ENCODE results near the gene SLCO4A1.

SLCO4A1 gene

GRCh38 chr20:62653951-62654685 lies 11.8 kb downstream of the SLCO4A1 start:
- Mint-ChIP-seq H3K4me3 (no peak overlapping the region), H3K27ac (peak overlapping the region; percentile 50), H3K4me1 (peaks cover 23% of the 10 kb centered on the region), H3K36me3 (no peaks in the 10 kb centered on the region), H3K9me3 (no peaks in the 10 kb centered on the region), H3K27me3 (no peaks in the 10 kb centered on the region)
- no peak for ATAC-seq (ENCODE audit: low read depth)
- DNase-seq (ENCODE audit: low spot score in 2 of 2), result no peak

DNA sequence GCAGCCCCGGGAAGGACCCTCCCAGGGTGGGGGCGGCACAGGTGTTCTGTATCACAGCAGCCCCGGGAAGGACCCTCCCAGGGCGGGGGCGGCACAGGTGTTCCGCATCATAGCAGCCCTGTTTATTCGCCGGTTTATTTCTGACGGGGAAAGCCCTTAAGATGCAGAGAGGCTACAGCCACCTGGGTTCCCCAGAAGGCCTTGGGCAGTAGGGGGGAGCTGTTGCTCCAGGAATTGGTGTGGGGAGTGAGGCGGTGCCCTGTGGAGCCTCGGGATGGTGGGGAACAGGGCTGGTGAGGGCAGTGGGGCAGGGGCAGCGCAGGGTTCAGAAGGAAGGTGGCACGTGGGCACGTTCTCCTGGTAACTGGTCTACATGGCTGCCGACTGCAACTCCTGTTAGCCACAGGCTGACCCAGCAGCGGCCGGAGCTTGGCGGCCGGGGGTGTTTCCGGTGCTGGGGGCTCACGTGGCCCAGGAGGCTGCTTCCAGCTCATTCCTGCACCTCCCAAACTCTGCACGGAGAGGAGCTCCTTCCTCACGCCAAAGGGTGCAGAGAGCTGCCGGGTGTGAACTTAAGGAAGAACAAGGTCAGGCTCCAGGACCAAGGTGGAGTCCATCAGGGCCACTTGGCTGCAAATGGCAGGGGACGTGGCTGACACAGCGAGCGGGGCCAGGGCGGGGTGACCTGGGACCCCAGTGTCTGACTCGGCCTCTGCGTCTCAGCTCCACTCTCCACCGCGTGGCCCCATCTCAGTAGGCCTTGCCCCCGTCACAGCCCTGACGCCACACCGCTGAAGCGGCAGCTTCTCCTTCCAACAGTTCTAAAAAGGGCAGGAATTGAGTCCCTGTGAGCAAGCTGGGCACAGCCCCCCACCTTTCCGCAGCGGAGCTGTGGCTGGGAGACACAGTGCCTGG lies 13.2 kb downstream of the SLCO4A1 start:
- Mint-ChIP-seq H3K9me3 (no peaks in the 10 kb centered on the region), H3K4me3 (no peak overlapping the region), H3K4me1 (peaks cover 20% of the 10 kb centered on the region), H3K27me3 (no peaks in the 10 kb centered on the region), H3K36me3 (no peaks in the 10 kb centered on the region), H3K27ac (peak overlapping the region; percentile 26)
- DNase-seq (ENCODE audit: low spot score in 2 of 2) (no peak), ATAC-seq (ENCODE audit: low read depth) (no peak)

- H3K4me1 Mint-ChIP-seq, result peaks cover 13% of the 10 kb centered on the region
- no peak overlapping the region for H3K27ac Mint-ChIP-seq
- DNase-seq (ENCODE audit: low spot score in 2 of 2), result no peak
- H3K36me3 Mint-ChIP-seq, result no peaks in the 10 kb centered on the region
- H3K4me3 Mint-ChIP-seq, result no peak overlapping the region
- no peak for ATAC-seq (ENCODE audit: low read depth)
- no peaks in the 10 kb centered on the region for H3K27me3 Mint-ChIP-seq
- no peaks in the 10 kb centered on the region for H3K9me3 Mint-ChIP-seq
These were observed 14.1 kb downstream of the SLCO4A1 start for GRCh38 chr20:62656197-62656918.

DNA sequence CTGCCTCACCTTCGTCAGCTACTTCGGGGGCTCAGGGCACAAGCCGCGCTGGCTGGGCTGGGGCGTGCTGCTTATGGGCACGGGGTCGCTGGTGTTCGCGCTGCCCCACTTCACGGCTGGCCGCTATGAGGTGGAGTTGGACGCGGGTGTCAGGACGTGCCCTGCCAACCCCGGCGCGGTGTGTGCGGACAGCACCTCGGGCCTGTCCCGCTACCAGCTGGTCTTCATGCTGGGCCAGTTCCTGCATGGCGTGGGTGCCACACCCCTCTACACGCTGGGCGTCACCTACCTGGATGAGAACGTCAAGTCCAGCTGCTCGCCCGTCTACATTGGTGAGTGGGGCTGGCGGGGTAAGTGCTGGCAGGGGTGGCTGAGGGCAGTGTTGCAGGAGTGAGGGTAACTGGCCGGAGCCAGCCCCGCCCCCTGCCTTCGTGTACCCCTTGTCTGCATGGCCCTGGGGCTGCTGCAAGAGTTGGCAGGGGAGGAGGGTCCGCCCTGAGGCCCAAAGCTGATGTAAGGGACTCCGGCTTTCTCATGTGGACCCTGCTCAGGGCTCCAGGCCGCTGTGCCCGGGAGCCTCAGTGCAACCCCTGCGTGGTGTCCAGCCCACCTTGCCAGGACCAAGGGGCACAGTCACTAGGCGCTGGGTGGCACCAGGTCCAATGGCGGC lies 14.8 kb downstream of the SLCO4A1 start:
- no peaks in the 10 kb centered on the region for H3K36me3 Mint-ChIP-seq
- ATAC-seq (ENCODE audit: low read depth) (no peak), DNase-seq (ENCODE audit: low spot score in 2 of 2) (no peak)
- peaks cover 6% of the 10 kb centered on the region for H3K4me1 Mint-ChIP-seq
- no peaks in the 10 kb centered on the region for H3K9me3 Mint-ChIP-seq
- H3K27me3 Mint-ChIP-seq, result no peaks in the 10 kb centered on the region
- H3K27ac Mint-ChIP-seq, result no peak overlapping the region
- H3K4me3 Mint-ChIP-seq, result no peak overlapping the region

- Mint-ChIP-seq H3K4me3 (no peak overlapping the region), H3K9me3 (no peaks in the 10 kb centered on the region), H3K4me1 (peaks cover 3% of the 10 kb centered on the region), H3K36me3 (no peaks in the 10 kb centered on the region), H3K27me3 (no peaks in the 10 kb centered on the region), H3K27ac (no peak overlapping the region)
- no peak for ATAC-seq (ENCODE audit: low read depth)
- DNase-seq (ENCODE audit: low spot score in 2 of 2), result no peak
These were observed 15.3 kb downstream of the SLCO4A1 start for GRCh38 chr20:62657589-62657942.

DNA sequence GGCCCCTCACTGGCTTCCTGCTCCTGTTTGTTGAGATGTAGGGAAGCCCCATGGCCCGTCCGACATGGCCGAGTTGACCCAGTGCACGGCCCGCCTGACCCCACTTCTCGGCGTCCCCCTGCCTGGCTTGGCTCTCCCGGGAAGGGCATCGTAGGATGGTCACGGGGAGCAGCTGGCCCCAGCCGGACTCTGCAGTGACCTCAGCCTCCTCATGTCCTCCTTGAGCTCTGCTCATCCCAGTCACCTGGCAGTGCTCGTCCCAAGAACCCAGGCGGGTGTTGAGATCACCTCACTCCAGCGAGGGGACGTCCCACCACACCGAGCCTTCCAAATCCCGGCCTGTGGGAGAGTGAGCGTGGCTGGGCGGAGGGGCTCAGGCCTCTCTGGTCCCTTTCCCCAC lies 15.7 kb downstream of the SLCO4A1 start:
- no peak overlapping the region for H3K4me3 Mint-ChIP-seq
- H3K4me1 Mint-ChIP-seq, result peaks cover 3% of the 10 kb centered on the region
- ATAC-seq (ENCODE audit: low read depth) (no peak), DNase-seq (ENCODE audit: low spot score in 2 of 2) (no peak)
- H3K27ac Mint-ChIP-seq, result no peak overlapping the region
- no peaks in the 10 kb centered on the region for H3K36me3 Mint-ChIP-seq
- no peaks in the 10 kb centered on the region for H3K9me3 Mint-ChIP-seq
- no peaks in the 10 kb centered on the region for H3K27me3 Mint-ChIP-seq

DNA sequence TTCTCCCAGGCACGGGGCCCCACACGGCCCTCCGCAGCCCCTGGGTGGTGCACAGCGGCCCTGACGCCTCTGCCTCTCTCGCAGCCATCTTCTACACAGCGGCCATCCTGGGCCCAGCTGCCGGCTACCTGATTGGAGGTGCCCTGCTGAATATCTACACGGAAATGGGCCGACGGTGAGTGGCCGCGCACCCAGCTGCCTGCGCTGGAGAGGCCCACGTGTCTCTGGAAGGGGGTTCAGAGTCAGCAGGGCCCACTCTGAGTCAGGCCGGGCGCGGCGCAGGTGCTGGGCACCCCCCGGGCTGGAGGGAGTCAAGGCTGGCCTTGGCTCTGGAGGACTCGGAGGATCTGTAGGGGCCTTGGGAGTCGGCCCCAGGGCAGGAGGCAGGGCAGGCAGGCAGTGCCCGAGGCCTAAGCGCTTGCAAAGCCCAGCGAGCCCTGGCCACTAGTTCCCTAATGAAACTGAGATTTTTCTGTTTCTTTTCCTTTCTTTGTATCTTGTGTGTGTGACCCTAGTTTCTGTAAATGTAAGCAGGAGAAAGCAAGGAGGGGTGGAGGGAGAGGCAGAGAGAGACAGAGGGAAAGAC lies 16.4 kb downstream of the SLCO4A1 start:
- Mint-ChIP-seq H3K4me3 (no peak overlapping the region), H3K36me3 (no peaks in the 10 kb centered on the region), H3K27ac (no peak overlapping the region), H3K27me3 (no peaks in the 10 kb centered on the region), H3K9me3 (no peaks in the 10 kb centered on the region), H3K4me1 (peaks cover 3% of the 10 kb centered on the region)
- ATAC-seq (ENCODE audit: low read depth), result no peak
- DNase-seq (ENCODE audit: low spot score in 2 of 2), result no peak

- Mint-ChIP-seq H3K27me3 (no peaks in the 10 kb centered on the region), H3K27ac (no peak overlapping the region), H3K9me3 (no peaks in the 10 kb centered on the region), H3K36me3 (no peaks in the 10 kb centered on the region), H3K4me1 (peaks cover 3% of the 10 kb centered on the region), H3K4me3 (no peak overlapping the region)
- no peak for DNase-seq (ENCODE audit: low spot score in 2 of 2)
- ATAC-seq (ENCODE audit: low read depth), result no peak
These were observed 17.4 kb downstream of the SLCO4A1 start for GRCh38 chr20:62659488-62660239.

DNA sequence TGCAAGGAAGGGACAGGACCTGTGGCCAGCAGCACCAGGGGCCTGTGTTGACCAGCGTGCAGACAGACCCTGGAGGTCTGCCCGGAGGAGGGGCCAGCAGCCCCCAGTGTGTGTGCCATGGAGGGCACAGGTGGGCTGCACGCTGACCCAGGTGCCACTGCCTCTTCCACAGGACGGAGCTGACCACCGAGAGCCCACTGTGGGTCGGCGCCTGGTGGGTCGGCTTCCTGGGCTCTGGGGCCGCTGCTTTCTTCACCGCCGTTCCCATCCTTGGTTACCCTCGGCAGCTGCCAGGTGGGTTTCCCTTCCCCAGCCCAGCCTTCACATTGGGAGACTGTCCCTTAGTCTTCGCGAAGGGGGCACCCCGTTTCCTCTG lies 17.9 kb downstream of the SLCO4A1 start:
- Mint-ChIP-seq H3K9me3 (no peaks in the 10 kb centered on the region), H3K27ac (no peak overlapping the region), H3K4me1 (peaks cover 3% of the 10 kb centered on the region), H3K4me3 (no peak overlapping the region), H3K27me3 (no peaks in the 10 kb centered on the region), H3K36me3 (no peaks in the 10 kb centered on the region)
- no peak for ATAC-seq (ENCODE audit: low read depth)
- DNase-seq (ENCODE audit: low spot score in 2 of 2), result no peak

GRCh38 chr20:62660768-62661167 lies 18.5 kb downstream of the SLCO4A1 start:
- H3K4me1 Mint-ChIP-seq, result peaks cover 3% of the 10 kb centered on the region
- ATAC-seq (ENCODE audit: low read depth) (no peak), DNase-seq (ENCODE audit: low spot score in 2 of 2) (no peak)
- H3K27ac Mint-ChIP-seq, result no peak overlapping the region
- no peak overlapping the region for H3K4me3 Mint-ChIP-seq
- H3K27me3 Mint-ChIP-seq, result no peaks in the 10 kb centered on the region
- H3K9me3 Mint-ChIP-seq, result no peaks in the 10 kb centered on the region
- no peaks in the 10 kb centered on the region for H3K36me3 Mint-ChIP-seq

DNA sequence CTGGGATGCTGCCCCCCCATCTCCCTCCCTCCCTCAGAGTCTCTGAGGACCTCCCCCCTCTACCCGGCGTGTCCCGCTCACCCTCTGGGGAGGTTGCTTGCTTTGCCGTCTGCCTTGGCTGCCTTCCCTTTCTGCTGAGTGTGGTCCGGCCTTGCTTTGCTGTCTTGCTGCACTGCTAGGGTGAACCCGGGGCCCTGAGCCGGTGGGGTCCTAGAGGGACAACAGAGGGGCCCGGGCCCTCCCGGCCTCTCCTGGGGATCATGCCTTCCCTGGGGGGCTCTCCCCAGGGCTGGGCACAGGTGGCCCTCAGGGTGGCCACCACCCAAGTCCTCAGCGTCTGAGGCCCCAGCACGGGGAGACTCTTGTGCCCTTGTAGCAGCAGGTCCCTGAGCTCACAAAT lies 19.3 kb downstream of the SLCO4A1 start:
- H3K27ac Mint-ChIP-seq, result no peak overlapping the region
- DNase-seq (ENCODE audit: low spot score in 2 of 2) (no peak), ATAC-seq (ENCODE audit: low read depth) (no peak)
- peaks cover 3% of the 10 kb centered on the region for H3K4me1 Mint-ChIP-seq
- no peaks in the 10 kb centered on the region for H3K9me3 Mint-ChIP-seq
- H3K27me3 Mint-ChIP-seq, result no peaks in the 10 kb centered on the region
- H3K4me3 Mint-ChIP-seq, result no peak overlapping the region
- no peaks in the 10 kb centered on the region for H3K36me3 Mint-ChIP-seq

- no peak overlapping the region for H3K4me3 Mint-ChIP-seq
- ATAC-seq (ENCODE audit: low read depth) (no peak), DNase-seq (ENCODE audit: low spot score in 2 of 2) (no peak)
- H3K4me1 Mint-ChIP-seq, result peaks cover 3% of the 10 kb centered on the region
- H3K9me3 Mint-ChIP-seq, result no peaks in the 10 kb centered on the region
- no peaks in the 10 kb centered on the region for H3K36me3 Mint-ChIP-seq
- no peak overlapping the region for H3K27ac Mint-ChIP-seq
- H3K27me3 Mint-ChIP-seq, result no peaks in the 10 kb centered on the region
These were observed 20.1 kb downstream of the SLCO4A1 start for GRCh38 chr20:62662422-62662821.
